ENCODE data around the gene CORO7.
A peak's percentile ranks its signal among the peaks of the same experiment; 100 is the strongest.

The CORO7 gene

GRCh38 chr16:4381935-4382794, 34.2 kb downstream of the CORO7 start:
- DNase-seq, result no peak

DNA sequence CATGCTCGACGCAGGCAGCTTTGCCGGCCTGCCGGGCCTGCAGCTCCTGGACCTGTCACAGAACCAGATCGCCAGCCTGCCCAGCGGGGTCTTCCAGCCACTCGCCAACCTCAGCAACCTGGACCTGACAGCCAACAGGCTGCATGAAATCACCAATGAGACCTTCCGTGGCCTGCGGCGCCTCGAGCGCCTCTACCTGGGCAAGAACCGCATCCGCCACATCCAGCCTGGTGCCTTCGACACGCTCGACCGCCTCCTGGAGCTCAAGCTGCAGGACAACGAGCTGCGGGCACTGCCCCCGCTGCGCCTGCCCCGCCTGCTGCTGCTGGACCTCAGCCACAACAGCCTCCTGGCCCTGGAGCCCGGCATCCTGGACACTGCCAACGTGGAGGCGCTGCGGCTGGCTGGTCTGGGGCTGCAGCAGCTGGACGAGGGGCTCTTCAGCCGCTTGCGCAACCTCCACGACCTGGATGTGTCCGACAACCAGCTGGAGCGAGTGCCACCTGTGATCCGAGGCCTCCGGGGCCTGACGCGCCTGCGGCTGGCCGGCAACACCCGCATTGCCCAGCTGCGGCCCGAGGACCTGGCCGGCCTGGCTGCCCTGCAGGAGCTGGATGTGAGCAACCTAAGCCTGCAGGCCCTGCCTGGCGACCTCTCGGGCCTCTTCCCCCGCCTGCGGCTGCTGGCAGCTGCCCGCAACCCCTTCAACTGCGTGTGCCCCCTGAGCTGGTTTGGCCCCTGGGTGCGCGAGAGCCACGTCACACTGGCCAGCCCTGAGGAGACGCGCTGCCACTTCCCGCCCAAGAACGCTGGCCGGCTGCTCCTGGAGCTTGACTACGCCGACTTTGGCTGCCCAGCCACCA, 35.1 kb downstream of the CORO7 start:
- no peak for DNase-seq

DNA sequence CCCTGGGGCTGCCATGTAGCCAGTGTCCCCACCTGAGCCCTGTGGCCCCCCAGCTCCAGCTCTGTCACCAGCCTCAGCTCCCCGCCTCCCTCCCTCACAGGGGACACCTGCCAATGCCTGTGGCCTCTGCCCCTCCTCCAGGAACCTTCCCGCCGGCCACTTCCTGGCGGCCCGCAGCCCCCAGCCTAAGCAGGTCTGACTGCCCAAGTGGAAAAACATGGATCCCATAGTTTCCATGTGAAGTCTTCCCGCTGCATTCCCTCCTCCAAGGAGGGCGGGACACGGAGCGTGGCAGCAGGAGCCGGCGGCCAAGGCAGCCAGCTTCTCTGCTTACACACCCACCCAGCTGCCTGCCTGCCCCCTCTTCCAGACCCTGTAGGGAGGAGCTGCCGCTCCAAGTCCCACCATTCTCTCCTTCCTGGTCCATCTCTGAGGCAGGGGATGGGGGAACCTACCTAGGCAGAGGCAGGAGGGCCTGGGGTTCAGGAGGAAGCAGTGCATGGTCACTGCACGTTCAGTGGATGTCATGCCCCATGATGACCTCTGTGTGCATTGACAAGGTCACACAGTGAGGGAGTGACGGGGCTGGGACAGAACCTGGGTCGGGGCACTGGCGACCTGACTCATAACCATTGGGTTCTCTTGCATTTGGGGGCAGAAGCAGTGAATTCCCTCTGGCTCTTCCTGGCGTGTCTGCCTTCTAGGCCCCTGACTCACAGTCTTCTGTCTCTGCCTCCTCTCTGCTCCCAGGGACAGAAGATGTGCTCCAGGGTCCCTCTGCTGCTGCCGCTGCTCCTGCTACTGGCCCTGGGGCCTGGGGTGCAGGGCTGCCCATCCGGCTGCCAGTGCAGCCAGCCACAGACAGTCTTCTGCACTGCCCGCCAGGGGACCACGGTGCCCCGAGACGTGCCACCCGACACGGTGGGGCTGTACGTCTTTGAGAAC, 36.0 kb downstream of the CORO7 start:
- no peak for DNase-seq

GRCh38 chr16:4378999-4379690, 37.3 kb downstream of the CORO7 start:
- DNase-seq, result no peak

GRCh38 chr16:4378161-4378666, 38.2 kb downstream of the CORO7 start:
- no peak for DNase-seq

DNA sequence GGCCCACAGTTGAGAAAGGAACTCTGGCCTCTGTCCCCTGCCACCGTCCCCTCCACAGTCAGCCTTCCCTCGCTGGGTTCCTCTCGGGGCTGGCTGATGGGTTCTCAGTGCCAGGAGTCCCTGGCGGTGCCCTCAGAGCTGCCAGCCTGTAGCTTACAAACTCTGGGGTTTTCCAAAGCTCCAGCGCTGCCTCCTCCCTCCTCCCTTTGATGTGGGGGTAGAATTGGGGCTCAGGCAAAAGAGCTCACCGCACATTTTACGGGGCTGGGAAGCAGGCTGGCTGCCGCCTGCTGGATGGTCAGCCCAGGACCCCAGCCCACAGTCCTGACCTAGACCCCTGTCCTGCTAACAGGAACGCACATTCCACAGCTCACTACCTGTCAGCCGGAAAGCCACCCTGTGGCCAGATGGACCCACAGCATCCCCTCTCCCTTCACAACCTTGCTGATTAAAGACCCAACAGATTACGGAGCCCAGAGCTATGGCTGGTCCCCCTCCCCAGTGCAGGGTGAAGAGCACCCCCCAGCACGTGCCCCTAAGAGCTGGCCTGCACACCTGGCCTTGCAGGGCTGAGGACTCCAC, 38.7 kb downstream of the CORO7 start:
- DNase-seq, result no peak

- DNase-seq, result no peak
Measured at GRCh38 chr16:4376893-4377572, 39.4 kb downstream of the CORO7 start.

GRCh38 chr16:4376126-4376892, 40.1 kb downstream of the CORO7 start:
- no peak for DNase-seq

GRCh38 chr16:4375717-4376116, 40.7 kb downstream of the CORO7 start:
- no peak for DNase-seq

GRCh38 chr16:4373909-4374742, 42.3 kb downstream of the CORO7 start:
- no peak for DNase-seq

- DNase-seq, result no peak
Measured at GRCh38 chr16:4373356-4373908, 43.0 kb downstream of the CORO7 start.

GRCh38 chr16:4372578-4373355, 43.6 kb downstream of the CORO7 start:
- DNase-seq, result no peak

DNA sequence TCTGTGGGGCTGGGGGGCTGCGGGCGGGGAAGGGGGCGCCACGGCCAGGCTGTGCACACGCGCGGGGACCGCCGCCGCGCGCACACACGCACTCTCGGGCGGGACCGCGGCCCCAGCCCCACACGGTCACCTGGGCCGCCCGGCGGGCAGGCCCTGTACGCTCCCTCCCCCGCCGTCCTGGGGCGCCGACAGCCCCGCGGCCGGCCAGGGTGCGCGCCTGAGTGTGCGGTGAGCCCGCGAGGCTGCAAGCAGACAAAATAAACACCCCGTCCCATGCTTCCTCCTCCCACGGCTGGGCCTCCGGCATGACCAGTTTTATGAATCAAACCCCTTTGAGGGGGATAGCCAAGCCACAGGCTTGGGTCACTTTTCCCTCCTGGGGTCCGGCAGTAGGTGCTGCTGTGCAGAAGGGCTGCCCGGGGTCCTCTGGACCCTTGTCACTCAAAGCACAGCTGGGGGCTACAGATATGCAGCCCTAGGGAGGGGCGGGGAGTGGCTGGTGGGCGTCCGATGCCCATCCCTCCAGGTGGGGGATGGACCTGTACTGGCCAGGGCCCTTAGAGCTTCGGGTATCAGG, 44.3 kb downstream of the CORO7 start:
- DNase-seq, result no peak

DNA sequence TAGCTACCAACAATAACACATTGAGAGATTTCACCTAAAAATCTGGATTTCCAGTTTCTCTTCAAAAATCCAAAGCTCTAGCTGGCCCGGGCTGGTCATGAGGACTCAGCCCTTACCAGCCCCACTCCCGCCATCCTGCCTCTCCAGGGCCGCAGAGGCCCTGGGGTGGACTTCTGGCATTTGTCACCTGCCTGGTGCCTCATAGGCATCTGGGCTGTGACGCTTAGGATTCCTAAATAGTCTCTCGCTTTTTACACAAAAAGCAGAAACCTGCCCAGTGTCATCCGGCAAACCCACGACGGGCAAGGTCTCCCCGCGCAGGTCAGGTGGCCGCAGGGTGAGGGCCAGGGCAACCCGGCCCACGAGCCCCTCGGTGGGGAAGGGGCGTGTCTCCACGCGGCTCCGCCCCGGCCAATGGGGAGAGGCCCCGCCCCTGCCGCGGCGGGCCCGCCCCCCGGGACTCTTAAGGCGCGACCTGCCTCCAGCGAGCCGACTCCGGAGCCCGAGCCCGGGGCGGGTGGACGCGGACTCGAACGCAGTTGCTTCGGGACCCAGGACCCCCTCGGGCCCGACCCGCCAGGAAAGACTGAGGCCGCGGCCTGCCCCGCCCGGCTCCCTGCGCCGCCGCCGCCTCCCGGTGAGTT, 44.9 kb downstream of the CORO7 start, which contains the start of gene VASN:
TSS of gene VASN (plus strand) at position 492 of the 644 bp plus-strand sequence. CDS start 9,030 bp downstream, outside the sequence.
- peak; percentile 72 for DNase-seq

- DNase-seq, result no peak
Measured at GRCh38 chr16:4370570-4371356, 45.6 kb downstream of the CORO7 start.

DNA sequence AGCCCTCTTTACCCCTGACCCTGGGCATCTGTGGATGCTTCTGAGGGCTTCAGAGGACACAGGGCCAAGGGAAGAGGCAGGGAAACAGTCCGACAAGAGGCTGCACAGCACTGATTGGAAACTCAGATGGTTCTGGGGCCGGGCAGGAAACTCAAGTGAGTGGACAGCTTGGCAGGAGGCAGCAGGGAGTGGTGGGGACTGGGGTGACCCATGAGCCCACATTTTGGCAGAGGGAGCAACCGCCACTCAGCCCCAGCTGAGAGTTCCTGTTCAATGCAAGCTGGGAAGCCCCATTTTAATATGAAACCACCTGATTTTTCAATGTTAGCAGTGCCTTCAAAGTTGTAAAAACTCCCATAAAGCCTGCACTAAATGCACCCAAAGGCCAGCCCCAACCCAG, 46.2 kb downstream of the CORO7 start:
- DNase-seq, result no peak

Data from stimulated activated CD4-positive, alpha-beta T cell treated with anti-CD3 and anti-CD28 coated beads, Interleukin-12 subunit alpha, Interleukin-12 subunit beta, amount 100 ng/mL, for 4 hours (primary cell).